T-helper 2 cell (primary cell): ENCODE measurements around the gene ZC3H7B.
"Not testable (repeated sequence)": the region's sequence is repeated elsewhere in the genome, so short reads cannot be mapped to it uniquely, and the experiment has no call there.

Source experiments
- DNase-seq, 5 experiments: peaks; one replicate each; pipeline versions ENCODE4 v3.0.0 to v3.0.0-alpha.2; 2012 to 2022
- total RNA-seq, 2 donors: gene quantifications; one replicate each; lab custom pipeline; 2026; lab: John Stamatoyannopoulos, UW

Gene ZC3H7B
- 98.5 to 112 reads per million in 2 donors for total RNA-seq

- peak; percentile 76 to 91 (median 78) for DNase-seq
Observed at GRCh38 chr22:41301085-41302020, at the start of gene ZC3H7B. ZC3H7B (plus strand) TSS chr22:41301525; CDS start chr22:41320661, 19,136 bp downstream.

GRCh38 chr22:41252365-41252764, 49.0 kb upstream of the ZC3H7B start:
- no peak for DNase-seq

GRCh38 chr22:41254230-41254629, 47.1 kb upstream of the ZC3H7B start:
- no peak for DNase-seq

GRCh38 chr22:41256254-41257253, 44.8 kb upstream of the ZC3H7B start:
- no peak for DNase-seq

GRCh38 chr22:41257696-41258095, 43.6 kb upstream of the ZC3H7B start:
- no peak for DNase-seq

GRCh38 chr22:41259756-41260155, 41.6 kb upstream of the ZC3H7B start:
- not testable (repeated sequence) for DNase-seq

GRCh38 chr22:41260871-41261270, 40.5 kb upstream of the ZC3H7B start:
- DNase-seq: no peak

- no peak for DNase-seq
Observed at GRCh38 chr22:41261541-41262249, 39.6 kb upstream of the ZC3H7B start.

GRCh38 chr22:41262250-41262765, 39.0 kb upstream of the ZC3H7B start:
- DNase-seq: no peak

- DNase-seq: no peak
Observed at GRCh38 chr22:41263704-41264103, 37.6 kb upstream of the ZC3H7B start.

GRCh38 chr22:41264408-41264941, 36.9 kb upstream of the ZC3H7B start:
- no peak for DNase-seq

- no peak for DNase-seq
Observed at GRCh38 chr22:41267958-41268357, 33.4 kb upstream of the ZC3H7B start.

GRCh38 chr22:41271787-41272186, 29.5 kb upstream of the ZC3H7B start:
- no peak for DNase-seq

GRCh38 chr22:41273128-41273527, 28.2 kb upstream of the ZC3H7B start:
- no peak for DNase-seq

- no peak for DNase-seq
Observed at GRCh38 chr22:41274856-41275255, 26.5 kb upstream of the ZC3H7B start.

GRCh38 chr22:41280065-41280464, 21.3 kb upstream of the ZC3H7B start:
- no peak for DNase-seq

GRCh38 chr22:41280854-41281253, 20.5 kb upstream of the ZC3H7B start:
- no peak for DNase-seq

GRCh38 chr22:41284465-41284864, 16.9 kb upstream of the ZC3H7B start:
- DNase-seq: no peak

- DNase-seq: peak; percentile 59 to 93 (median 87)
Observed at GRCh38 chr22:41285441-41285819, 15.9 kb upstream of the ZC3H7B start.

GRCh38 chr22:41285820-41286638, 15.3 kb upstream of the ZC3H7B start, which contains the start of gene RANGAP1:
RANGAP1 (minus strand) TSS chr22:41286187; CDS start chr22:41281044, 5,143 bp downstream.
- peak; percentile 95 to 100 (median 98) for DNase-seq

GRCh38 chr22:41286639-41287091, 14.7 kb upstream of the ZC3H7B start:
- peak in 3 of 5 experiments; percentile 24 to 69 (median 29) for DNase-seq
